Right atrium auricular region (tissue), 2 donors: Measurements from ENCODE around the gene FOLR2. TPM values are rescaled to one million over a fixed set of nuclear protein-coding genes. Genes with fewer than 3 reads are reported as not detected.

Experiments used
- DNase-seq: peaks from one replicate; pipeline ENCODE4 v3.0.0-alpha.2; 2019; ENCODE audit warnings: low spot score
- H3K27ac ChIP-seq, 2 donors: fragments of 200-600 bp; sonication (generic); 1 replicate in 1 of 2; 2 replicates in 1 of 2; pipeline ENCODE4 v1.5.1; 2016 to 2019
- H3K27me3 ChIP-seq, 2 donors: fragments of 200-600 bp; sonication (generic); one replicate each; pipeline versions ENCODE4 v1.5.1 to v1.6.0; 2017 to 2019
- H3K36me3 ChIP-seq: fragments of 200-600 bp; sonication (generic); one replicate; pipeline ENCODE4 v1.5.1; 2016
- H3K4me1 ChIP-seq, 2 donors: fragments of 200-600 bp; sonication (generic); one replicate each; pipeline versions ENCODE4 v1.5.1 to v1.6.0; 2017 to 2019
- H3K4me3 ChIP-seq, 2 donors: fragments of 200-600 bp; sonication (generic); 1 replicate in 1 of 2; 2 replicates in 1 of 2; pipeline ENCODE4 v1.5.1; 2017 to 2019; ENCODE audit warnings: mild to moderate bottlenecking in 1 of 2, moderate library complexity in 1 of 2
- H3K9me3 ChIP-seq, 2 donors: fragments of 200-600 bp; sonication (generic); one replicate each; pipeline ENCODE4 v1.5.1; 2019
- CTCF ChIP-seq, 2 donors: fragments of 200-600 bp; sonication (generic); IDR thresholded peaks; one replicate each; pipeline ENCODE4 v1.5.1; 2019; ENCODE audit warnings: antibody characterized with exemption in 2 of 2
- total RNA-seq, 2 donors: library from RNA; depleted of rRNA; stranded (reverse); fragments of >200 nt; gene quantifications; one replicate each; pipeline ENCODE4 v1.1.0, GENCODE V29; 2016

Gene FOLR2
- total RNA-seq, 2 donors from 2014 or later: 10.8 to 32.5 TPM

- TF ChIP-seq CTCF (IDR thresholded peaks at IDR 0.05): no peak
- Histone ChIP-seq H3K27me3 (peaks cover 0 to 3% of the 10 kb centered on the region in 2 donors), H3K27ac (no peak overlapping the region), H3K4me1 (no peaks in the 10 kb centered on the region), H3K36me3 (no peaks in the 10 kb centered on the region), H3K4me3 (no peak overlapping the region), H3K9me3 (no peaks in the 10 kb centered on the region)
- DNase-seq: no peak
Measured at GRCh38 chr11:72250661-72251464, 34.3 kb downstream of the FOLR2 start.

DNA sequence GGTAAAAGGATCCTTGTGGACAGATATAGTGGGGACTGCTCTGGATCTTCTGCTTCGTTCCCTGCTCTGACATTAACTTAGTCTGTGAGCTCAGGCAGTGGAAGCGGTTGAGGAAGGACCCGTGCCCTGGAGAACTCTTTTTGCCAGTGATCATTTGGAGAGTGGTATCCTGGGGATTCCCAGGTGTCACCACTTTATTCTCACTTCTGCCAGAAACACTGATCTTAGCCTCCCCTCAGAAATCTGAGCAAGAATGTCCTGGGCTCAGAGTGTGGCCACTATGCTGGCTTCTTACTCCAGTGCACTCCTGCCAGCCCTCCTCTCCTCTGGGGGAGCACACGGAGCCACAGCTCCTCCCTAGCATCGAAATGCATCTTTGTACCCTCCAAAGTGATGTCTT is 35.0 kb downstream of the FOLR2 start:
- no peak for DNase-seq
- Histone ChIP-seq H3K4me3 (no peak overlapping the region), H3K36me3 (no peaks in the 10 kb centered on the region), H3K4me1 (no peaks in the 10 kb centered on the region), H3K9me3 (no peaks in the 10 kb centered on the region), H3K27me3 (no peaks in the 10 kb centered on the region), H3K27ac (no peak overlapping the region)
- TF ChIP-seq CTCF (IDR thresholded peaks at IDR 0.05): no peak

DNA sequence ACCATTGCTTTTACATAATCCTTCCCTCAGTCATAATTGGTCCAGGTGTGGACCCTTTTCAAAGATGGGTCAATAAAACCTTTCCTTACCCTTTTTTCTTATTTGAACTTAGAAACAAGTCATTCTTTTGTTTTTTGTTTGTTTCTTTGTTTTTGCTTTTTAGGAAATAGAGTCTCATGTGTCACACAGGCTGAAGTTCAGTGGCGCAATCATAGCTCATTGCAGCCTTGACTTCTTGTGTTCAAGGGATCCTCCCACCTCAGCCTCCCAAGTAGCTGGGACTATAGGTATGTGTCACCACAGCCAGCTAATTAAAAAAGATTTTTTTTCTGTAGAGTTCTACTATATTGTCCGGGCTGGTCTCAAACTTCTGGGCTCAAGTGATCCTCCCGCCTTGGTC is 36.8 kb downstream of the FOLR2 start:
- Histone ChIP-seq H3K27ac (no peak overlapping the region), H3K4me3 (no peak overlapping the region), H3K27me3 (no peaks in the 10 kb centered on the region), H3K36me3 (no peaks in the 10 kb centered on the region), H3K9me3 (no peaks in the 10 kb centered on the region), H3K4me1 (no peaks in the 10 kb centered on the region)
- DNase-seq: no peak
- no peak for TF ChIP-seq CTCF (IDR thresholded peaks at IDR 0.05)

DNA sequence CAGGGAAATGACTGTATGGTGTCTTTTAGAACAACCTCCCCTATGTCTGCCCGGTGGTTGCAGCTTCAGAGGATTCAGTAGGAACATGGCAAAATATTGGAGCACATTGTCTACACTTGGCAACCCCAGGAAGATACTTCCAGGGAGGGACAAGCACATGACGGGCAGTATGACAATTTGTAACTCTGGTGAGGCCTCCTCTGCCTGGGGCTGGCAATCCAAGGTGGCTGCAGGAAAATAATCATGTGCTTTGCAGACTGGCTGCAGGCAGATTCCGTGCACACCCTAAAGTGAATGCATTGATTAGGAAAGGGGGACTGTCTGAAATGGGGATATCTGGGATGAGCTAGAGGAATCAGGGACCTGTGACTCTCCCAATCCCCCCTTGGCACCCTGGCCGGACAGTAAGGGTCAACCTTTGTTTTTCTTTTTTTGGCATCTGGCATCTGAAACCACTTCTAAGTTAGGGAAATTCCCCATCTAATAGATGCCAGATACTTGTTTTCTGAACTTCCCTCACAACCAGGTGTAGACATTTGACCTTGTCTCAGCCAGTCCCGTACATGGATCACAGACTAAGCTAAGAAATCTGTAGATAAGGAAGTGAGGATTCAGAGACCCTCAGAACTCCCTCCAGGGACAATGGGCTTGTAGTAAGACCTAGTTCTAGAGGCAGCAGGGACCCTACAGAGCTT is 37.9 kb downstream of the FOLR2 start:
- Histone ChIP-seq H3K27ac (no peak overlapping the region), H3K4me3 (no peak overlapping the region), H3K4me1 (no peaks in the 10 kb centered on the region), H3K9me3 (no peaks in the 10 kb centered on the region), H3K27me3 (no peaks in the 10 kb centered on the region), H3K36me3 (no peaks in the 10 kb centered on the region)
- peak; percentile 23 for DNase-seq
- no peak for TF ChIP-seq CTCF (IDR thresholded peaks at IDR 0.05)

GRCh38 chr11:72257570-72257969 is 41.0 kb downstream of the FOLR2 start:
- TF ChIP-seq CTCF (IDR thresholded peaks at IDR 0.05): no peak
- Histone ChIP-seq H3K9me3 (no peaks in the 10 kb centered on the region), H3K4me3 (no peak overlapping the region), H3K27ac (no peak overlapping the region), H3K36me3 (no peaks in the 10 kb centered on the region), H3K4me1 (no peaks in the 10 kb centered on the region), H3K27me3 (no peaks in the 10 kb centered on the region)
- DNase-seq: no peak
